SKM-1 treated with dmso at 0.1 percent for 144 hours (cell line): ENCODE data around the gene CHD9.
A peak's percentile ranks its signal among the peaks of the same experiment; 100 is the strongest.
"Not testable (repeated sequence)": the region's sequence is repeated elsewhere in the genome, so short reads cannot be mapped to it uniquely, and the experiment has no call there.

ENCODE experiments used
- DNase-seq: peaks from one replicate; lab custom pipeline; 2025; ENCODE audit not compliant: unreplicated experiment; lab: John Stamatoyannopoulos, UW

Gene CHD9

GRCh38 chr16:53048139-53048915 is 6.5 kb upstream of the CHD9 start:
- no peak for DNase-seq

GRCh38 chr16:53051255-53051654 is 3.5 kb upstream of the CHD9 start:
- DNase-seq, result not testable (repeated sequence)

- peak; percentile 60 for DNase-seq
Measured at GRCh38 chr16:53052519-53053501, 2.0 kb upstream of the CHD9 start, which contains the start of gene CHD9NB. Gene CHD9NB, minus strand, starts transcription at chr16:53052897. Its CDS starts 8,739 bp downstream, at chr16:53044158.

GRCh38 chr16:53053967-53054669 is 673 bp upstream of the CHD9 start:
- DNase-seq, result peak; percentile 3

- peak; percentile 9 for DNase-seq
Measured at GRCh38 chr16:53055541-53056391, 975 bp downstream of the CHD9 start.

GRCh38 chr16:53056392-53056881 is 1.6 kb downstream of the CHD9 start:
- no peak for DNase-seq

GRCh38 chr16:53057658-53058057 is 2.9 kb downstream of the CHD9 start:
- no peak for DNase-seq

GRCh38 chr16:53058441-53058840 is 3.6 kb downstream of the CHD9 start:
- DNase-seq, result no peak

- DNase-seq, result no peak
Measured at GRCh38 chr16:53058882-53059281, 4.1 kb downstream of the CHD9 start.

- DNase-seq, result no peak
Measured at GRCh38 chr16:53059672-53060071, 4.9 kb downstream of the CHD9 start.

- DNase-seq, result no peak
Measured at GRCh38 chr16:53061256-53061655, 6.5 kb downstream of the CHD9 start.

GRCh38 chr16:53061701-53062159 is 6.9 kb downstream of the CHD9 start:
- peak; percentile 18 for DNase-seq

- DNase-seq, result no peak
Measured at GRCh38 chr16:53064081-53064578, 9.3 kb downstream of the CHD9 start.

GRCh38 chr16:53065461-53066061 is 10.8 kb downstream of the CHD9 start:
- DNase-seq, result no peak

- no peak for DNase-seq
Measured at GRCh38 chr16:53067675-53068074, 12.9 kb downstream of the CHD9 start.

- no peak for DNase-seq
Measured at GRCh38 chr16:53068423-53068833, 13.6 kb downstream of the CHD9 start.

- DNase-seq, result no peak
Measured at GRCh38 chr16:53069772-53070171, 15.0 kb downstream of the CHD9 start.

GRCh38 chr16:53071748-53072301 is 17.0 kb downstream of the CHD9 start:
- no peak for DNase-seq

- DNase-seq, result no peak
Measured at GRCh38 chr16:53073022-53073421, 18.2 kb downstream of the CHD9 start.
